GM12892 (cell line): ENCODE data around the gene LMTK2.

Experiments used
- POLR2AphosphoS5 ChIP-seq: IDR thresholded peaks from 2 replicates; pipeline ENCODE4 v1.6.1; 2011; ENCODE audit warnings: low read depth, low read length, control low read depth
- TAF1 ChIP-seq: IDR thresholded peaks from 2 replicates; pipeline ENCODE4 v1.6.1; 2011; ENCODE audit warnings: low read depth, mild to moderate bottlenecking, control low read depth, low read length, borderline replicate concordance

GRCh38 chr7:98185101-98185500, 78.4 kb downstream of the LMTK2 start:
- TF ChIP-seq TAF1 (no peak), POLR2AphosphoS5 (no peak)
